H1 (cell line): Measurements from ENCODE around the gene PPP1R10. TPM values are rescaled to one million over a fixed set of nuclear protein-coding genes. Genes with fewer than 3 reads are reported as not detected.

Experiments
- CBX5 ChIP-seq: fragments of 300-800, 300-1000 bp; sonication (generic); IDR thresholded peaks from 2 replicates; pipeline ENCODE4 v1.7.1; 2016; ENCODE audit warnings: antibody characterized with exemption, low read length, low read depth
- CHD2 ChIP-seq: IDR thresholded peaks from 2 replicates; pipeline ENCODE4 v1.6.1; 2012; ENCODE audit warnings: low read length, improper control_type of control experiment
- CTBP2 ChIP-seq: IDR thresholded peaks from 2 replicates; pipeline ENCODE4 v1.7.0; 2011; ENCODE audit warnings: borderline replicate concordance, mild to moderate bottlenecking, moderate library complexity, mixed read lengths, low read length; ENCODE audit not compliant: insufficient read depth, insufficient read length
- FOSL1 ChIP-seq: IDR thresholded peaks from 2 replicates; pipeline ENCODE4 v1.6.1; 2011; ENCODE audit warnings: mild to moderate bottlenecking, low read depth, low read length, moderate library complexity; ENCODE audit not compliant: insufficient read depth
- POU5F1 ChIP-seq: IDR thresholded peaks from 2 replicates; pipeline ENCODE4 v1.6.1; 2011; ENCODE audit warnings: low read depth, mild to moderate bottlenecking, low read length, moderate library complexity
- RAD21 ChIP-seq, 2 experiments: IDR thresholded peaks in 1 of 2; conservative IDR thresholded peaks in 1 of 2; 2 replicates each; pipeline ENCODE4 v1.6.1; 2011; ENCODE audit warnings: low read depth in 2 of 2, low read length in 2 of 2, improper control_type of control experiment in 1 of 2, inconsistent platforms in 1 of 2, mild to moderate bottlenecking in 1 of 2, moderate library complexity in 1 of 2
- RBBP5 ChIP-seq: IDR thresholded peaks from 2 replicates; pipeline ENCODE4 v1.7.1; 2012; ENCODE audit warnings: low read depth, mild to moderate bottlenecking, inconsistent platforms, low read length, moderate library complexity, borderline replicate concordance
- RNF2 ChIP-seq: fragments of 200-900, 300-1000 bp; sonication (generic); IDR thresholded peaks from 2 replicates; pipeline ENCODE4 v1.7.1; 2016; ENCODE audit warnings: borderline replicate concordance, low read depth, mild to moderate bottlenecking, antibody characterized with exemption, low read length; ENCODE audit not compliant: poor library complexity, severe bottlenecking; ENCODE audit errors: missing control alignments
- SIN3A ChIP-seq, 2 experiments: IDR thresholded peaks in 1 of 2; conservative IDR thresholded peaks in 1 of 2; 2 replicates each; pipeline ENCODE4 v1.6.1; 2011 to 2012; ENCODE audit warnings: low read length in 2 of 2, improper control_type of control experiment in 1 of 2, low read depth in 1 of 2, mild to moderate bottlenecking in 1 of 2
- TEAD4 ChIP-seq: IDR thresholded peaks from 2 replicates; pipeline ENCODE4 v1.6.1; 2012; ENCODE audit warnings: low read depth, low read length, inconsistent platforms, mixed read lengths
- polyA plus RNA-seq, 7 experiments: library from polyadenylated mRNA; depleted of rRNA in 3 of 7; stranded (reverse) in 5 of 7; unstranded in 2 of 7; fragments of >200 nt in 5 of 7; fragments of 200-250 nt in 2 of 7; gene quantifications; 1 replicate in 5 of 7; 2 replicates in 1 of 7; 4 replicates in 1 of 7; pipeline versions ENCODE4 v1.2.1 to v1.2.3, GENCODE V29; 2011 to 2013; ENCODE audit warnings: missing spikeins in 2 of 7, mixed read lengths in 2 of 7
- total RNA-seq: library from RNA; stranded (reverse); fragmentation: NEBNext Ultra II Directional; extraction: Animal tissue kit (Norgen Biotek cat#: 25700); gene quantifications from 2 replicates; pipeline ENCODE4 v1.2.1, GENCODE V29; 2021

PPP1R10 gene
- total and polyA plus RNA-seq, 2 of the 8 experiments (the other 6 are each of a cell fraction or from before 2014, with no cell fraction given) = 23.9 to 89.1 TPM

- TF ChIP-seq TEAD4 (no peak), FOSL1 (no peak), CTBP2 (no peak), SIN3A (conservative IDR thresholded peaks at IDR 0.05 in 1 of 2, IDR thresholded peaks at IDR 0.05 in 1 of 2; ENCODE audit: low read depth in 1 of 2, low read length in 2 of 2) (no peak), CHD2 (peak; percentile 24; the same call in 1 of the 2 replicates), POU5F1 (no peak), RAD21 (IDR thresholded peaks at IDR 0.05 in 1 of 2, conservative IDR thresholded peaks at IDR 0.05 in 1 of 2; ENCODE audit: low read depth in 2 of 2, low read length in 2 of 2) (no peak), RBBP5 (no peak), CBX5 (no peak), RNF2 (no peak)
Observed at GRCh38 chr6:30614044-30614842, 2.8 kb downstream of the PPP1R10 start (continued).
